HG03460 (cell line): Measurements from ENCODE around the gene CR1L.
"Not testable (repeated sequence)": the region's sequence is repeated elsewhere in the genome, so short reads cannot be mapped to it uniquely, and the experiment has no call there.

Experiments
- ATAC-seq: cut with Tn5 transposase; IDR thresholded peaks from one replicate; pipeline ENCODE4 v1.9.1; 2021; ENCODE audit not compliant: unreplicated experiment

The CR1L gene

DNA sequence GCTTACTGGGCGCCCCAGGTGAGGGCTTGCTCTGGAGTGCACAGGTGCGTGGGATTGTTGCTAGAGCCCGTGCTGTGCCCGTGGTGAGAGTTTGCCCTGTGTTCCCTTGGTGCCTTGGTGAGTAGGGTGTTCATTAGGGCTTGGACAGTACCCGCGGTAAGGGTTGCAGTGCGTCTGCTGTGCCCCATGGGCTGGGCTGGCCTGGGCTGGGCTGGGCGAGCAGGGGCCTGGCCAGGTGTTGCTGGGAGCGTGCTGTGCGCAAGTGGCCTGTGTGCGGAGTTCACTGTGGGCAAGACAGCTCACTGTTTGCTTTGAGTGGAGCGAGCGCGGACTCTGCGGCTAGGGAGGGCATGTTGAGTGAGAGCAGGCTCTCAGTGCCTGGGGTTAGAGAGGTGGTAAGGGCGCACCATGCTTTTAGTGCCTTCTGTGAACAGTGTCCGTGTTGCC, 725 bp downstream of the CR1L start:
- no peak for ATAC-seq

DNA sequence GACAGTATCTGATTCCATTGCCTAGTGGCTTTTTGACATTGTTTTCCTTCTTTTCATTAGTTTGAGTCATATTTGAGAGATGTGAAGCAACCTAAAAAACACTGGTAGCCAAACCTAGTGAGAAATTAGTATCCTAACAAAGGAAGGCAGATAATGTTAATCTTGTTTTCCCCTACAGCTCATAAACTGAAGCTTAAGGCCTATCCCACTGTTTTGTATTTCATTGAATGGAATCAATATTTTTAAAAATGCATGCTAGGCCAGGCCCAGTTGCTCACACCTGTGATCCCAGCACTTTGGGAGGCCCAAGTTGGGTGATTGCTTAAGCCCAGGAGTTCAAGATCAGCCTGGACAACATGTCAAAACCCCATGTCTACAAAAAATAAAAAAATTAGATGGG, 1.2 kb downstream of the CR1L start:
- ATAC-seq = no peak

DNA sequence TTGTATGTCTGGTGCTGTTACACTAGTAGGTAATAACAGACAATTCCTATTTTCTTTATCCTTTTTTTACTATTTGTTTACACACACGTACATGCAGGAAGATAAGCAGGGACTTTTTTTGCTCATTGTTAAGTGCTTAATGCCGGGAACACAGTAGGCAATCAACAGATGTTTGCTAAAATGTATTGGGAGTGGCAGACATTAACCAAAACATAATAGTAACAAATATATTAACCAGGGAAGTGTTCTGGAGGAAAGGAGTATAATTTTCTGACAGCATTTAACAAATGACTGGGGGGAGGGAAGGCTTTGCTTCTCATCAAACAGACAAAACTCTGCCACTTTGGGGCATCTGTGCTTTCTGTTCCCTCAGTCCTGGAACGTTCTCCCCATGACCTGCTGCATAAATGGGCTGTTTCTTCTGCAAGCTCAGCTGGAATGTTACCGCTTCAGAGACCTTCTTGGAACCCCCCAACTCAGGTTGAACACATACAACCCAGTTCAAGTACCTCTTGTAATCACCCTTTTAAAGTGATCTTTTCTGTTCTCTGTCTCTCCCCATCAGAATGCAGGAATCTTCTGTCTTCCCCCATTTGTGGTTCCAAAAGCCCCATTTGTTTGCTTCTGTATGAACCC, 2.1 kb downstream of the CR1L start:
- ATAC-seq = no peak

DNA sequence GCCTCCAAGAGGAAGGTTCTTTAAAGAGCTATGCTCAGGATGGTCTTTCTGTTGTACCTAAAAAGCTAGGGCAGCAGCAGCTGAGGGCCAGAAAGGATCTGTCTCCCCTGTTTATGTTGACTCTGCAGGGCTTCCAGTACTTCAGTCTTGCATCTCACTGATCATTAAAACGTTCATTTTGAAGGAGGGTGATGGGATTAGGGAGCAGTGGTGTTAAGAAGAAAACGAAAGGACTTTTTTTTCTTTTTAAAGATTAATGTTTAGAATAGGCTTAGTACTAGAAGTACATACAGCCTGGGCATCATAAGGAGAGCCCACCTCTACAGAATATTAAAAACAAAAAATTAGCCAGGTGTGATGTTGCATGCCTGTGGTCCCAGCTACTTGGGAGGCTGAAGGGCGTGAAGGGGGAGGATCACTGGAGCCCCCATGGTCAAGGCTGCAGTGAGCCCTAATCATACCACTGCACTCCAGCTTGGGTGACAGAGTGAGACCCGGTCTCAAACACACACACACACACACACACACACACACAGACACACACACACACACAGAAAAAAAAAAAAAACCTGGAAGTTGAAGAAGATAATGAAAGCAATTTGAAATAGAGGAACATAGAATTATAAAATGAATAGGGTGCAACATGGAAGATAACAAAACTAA, 2.9 kb downstream of the CR1L start:
- no peak for ATAC-seq

- ATAC-seq = no peak
Observed at GRCh38 chr1:207648334-207649209, 3.6 kb downstream of the CR1L start.

DNA sequence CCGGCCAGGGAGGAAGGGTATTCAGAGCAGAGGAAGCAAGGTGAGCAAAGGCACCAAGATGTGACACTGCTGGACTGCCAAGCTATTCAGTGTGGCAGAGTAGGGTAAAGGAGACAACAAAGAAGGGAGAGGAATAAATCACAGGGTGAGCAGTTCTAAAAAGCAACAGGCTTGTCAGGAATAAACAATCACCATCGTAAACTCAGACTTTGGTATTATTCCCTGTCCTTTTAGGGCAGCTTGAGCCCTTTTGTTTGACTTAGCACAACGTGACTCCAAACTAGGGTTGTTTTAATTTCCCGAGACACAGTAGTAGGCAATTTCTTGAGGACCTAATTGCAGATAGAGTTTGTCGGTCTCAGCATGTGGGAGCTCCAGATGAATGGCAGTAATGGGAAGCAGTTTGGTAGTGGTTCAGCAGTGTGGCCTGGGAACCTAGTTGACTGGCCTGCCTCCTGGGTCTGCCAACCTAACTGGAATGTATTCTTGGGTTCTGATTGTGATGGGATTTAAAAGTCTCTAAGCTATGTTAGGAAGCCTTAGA, 4.3 kb downstream of the CR1L start:
- no peak for ATAC-seq

DNA sequence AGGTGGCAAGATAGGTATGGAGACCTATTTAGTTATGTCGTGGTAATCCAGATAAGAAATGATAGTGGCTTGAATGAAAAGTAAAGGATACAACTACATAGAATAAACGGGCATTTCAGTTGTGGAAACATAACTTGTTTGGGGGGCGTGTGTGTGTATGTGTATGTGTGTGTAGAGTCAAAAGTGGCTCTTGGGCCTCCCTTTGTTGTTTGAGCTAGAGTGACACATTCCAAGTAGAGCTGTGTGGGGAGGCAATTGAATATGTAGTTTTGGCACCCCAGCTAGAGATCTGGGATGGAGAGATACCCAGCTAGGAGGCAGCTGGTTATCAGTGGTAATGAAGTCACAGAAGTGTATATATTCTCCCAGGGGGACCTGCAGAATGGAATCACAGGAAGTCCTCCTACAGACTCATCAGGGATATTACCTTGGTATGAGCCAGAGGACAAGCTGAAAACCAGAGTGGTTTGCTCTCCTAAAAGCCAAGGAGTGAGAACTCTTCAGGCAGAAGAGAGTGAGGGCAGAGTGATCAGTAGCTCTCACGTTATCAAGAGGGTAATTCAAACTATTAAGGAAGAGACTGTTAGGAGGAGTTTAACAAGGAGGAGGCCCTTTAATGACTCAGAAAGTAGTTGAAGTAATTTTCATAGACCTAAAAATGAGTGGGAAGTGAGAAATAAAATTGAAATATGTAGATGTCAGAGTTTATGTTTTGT, 5.1 kb downstream of the CR1L start:
- no peak for ATAC-seq

DNA sequence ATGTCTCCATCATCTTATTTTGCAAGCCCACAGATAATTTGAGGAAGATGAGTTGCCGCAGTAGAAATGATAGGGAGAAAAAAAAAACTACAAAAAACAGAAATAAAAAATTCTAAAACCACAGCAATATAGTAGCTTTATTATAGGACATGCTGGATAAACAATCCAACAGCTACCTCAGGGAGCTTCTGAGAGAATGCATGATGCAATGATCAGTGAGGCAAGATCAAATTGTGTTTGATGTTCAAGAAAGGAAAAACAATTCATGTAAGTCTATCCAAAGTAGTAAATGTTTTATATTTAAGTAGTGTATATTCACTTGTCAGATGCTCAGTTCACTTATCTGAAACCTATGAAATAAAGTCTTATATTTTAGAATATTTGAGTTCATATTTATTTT, 6.7 kb downstream of the CR1L start:
- ATAC-seq = no peak

DNA sequence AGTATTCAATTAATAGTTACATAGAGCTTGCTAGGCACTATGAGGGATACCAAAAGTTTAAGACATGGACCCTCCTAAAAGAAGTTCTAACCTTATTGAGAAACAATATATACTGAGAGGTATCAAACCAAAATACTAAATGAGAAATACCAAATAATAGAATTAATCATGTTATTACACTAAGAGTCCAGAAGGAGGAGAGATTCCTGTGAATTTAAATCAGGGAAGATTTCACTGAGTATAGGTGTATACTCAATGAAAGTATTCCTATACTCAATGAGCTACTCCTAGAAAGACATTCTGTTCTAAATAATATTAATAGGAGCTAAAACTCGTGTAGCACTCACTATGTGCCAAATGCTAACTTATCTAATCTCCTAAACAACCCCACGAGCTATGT, 9.4 kb downstream of the CR1L start:
- no peak for ATAC-seq

DNA sequence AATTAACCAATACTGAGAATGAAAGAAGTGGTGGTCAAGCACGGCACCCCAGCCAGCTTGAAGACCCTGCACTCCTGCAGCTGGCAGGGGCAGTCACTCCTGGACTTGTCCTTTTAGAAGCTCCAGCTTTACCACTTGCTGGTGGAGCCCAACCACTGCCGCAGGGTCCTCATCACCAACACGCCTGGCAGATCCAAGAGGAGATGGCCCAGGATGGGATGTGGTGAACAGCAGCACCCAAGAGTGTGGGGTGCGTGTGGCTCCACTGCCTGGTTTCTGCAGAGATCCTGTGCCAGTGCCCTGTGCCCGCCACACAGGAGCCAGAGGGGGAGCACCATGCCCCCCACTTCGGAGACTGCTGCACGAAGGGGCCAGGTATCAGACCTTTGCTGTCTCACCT, 13.5 kb downstream of the CR1L start:
- ATAC-seq = no peak

DNA sequence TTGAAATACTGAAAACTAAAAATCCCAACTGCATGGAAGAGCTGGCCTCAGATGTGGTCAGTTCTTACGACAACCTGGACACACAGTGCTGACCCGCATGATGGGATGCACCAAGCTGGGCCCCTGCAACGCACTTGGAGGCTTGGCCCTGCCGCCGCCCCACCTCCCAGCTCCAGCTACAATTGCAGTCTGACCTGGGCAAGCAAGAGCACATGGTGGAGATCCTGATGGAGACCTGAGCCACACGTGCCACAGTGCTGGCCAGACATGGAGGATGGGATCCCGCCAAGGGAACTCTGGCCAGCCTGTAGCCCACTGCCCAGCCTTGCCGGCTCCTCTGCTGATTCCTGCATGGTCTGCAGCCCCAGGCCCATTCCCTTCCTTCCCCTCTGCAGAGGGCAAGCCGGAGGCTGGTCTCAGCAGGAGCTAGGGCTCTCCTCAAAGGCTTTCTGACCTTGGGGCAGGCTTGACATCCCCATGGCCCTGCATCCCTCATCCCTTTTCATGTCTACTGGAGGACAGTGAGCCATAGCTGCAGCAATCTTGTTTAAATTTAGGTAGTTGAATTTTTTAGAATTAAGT, 14.1 kb downstream of the CR1L start:
- no peak for ATAC-seq

GRCh38 chr1:207659545-207660153, 14.7 kb downstream of the CR1L start:
- ATAC-seq = no peak

GRCh38 chr1:207661420-207661819, 16.5 kb downstream of the CR1L start:
- not testable (repeated sequence) for ATAC-seq

- no peak for ATAC-seq
Observed at GRCh38 chr1:207666342-207666741, 21.4 kb downstream of the CR1L start.

DNA sequence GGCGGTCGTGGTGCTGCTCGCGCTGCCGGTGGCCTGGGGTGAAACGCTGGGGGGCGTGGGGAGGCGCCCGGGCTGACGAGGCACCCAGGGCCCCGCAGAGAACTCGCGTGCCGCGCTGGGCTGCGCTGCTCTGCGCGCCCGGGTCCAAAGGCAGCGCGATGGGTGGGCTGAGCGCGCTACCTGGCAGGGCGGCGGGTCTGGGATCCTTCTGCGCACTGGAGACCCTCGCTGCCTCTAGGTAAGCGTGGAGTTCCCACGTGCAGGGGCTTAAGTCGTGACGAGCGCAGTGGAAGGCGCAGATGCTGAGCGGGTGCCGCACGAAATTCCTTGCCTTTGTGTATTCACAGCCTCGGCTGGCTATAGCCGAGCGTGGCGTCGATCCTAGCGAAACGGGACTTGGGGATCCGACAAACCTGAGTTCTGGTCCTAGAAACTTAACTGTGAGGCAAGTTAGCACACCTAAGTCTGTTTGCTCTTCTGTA, 24.6 kb downstream of the CR1L start:
- no peak for ATAC-seq

DNA sequence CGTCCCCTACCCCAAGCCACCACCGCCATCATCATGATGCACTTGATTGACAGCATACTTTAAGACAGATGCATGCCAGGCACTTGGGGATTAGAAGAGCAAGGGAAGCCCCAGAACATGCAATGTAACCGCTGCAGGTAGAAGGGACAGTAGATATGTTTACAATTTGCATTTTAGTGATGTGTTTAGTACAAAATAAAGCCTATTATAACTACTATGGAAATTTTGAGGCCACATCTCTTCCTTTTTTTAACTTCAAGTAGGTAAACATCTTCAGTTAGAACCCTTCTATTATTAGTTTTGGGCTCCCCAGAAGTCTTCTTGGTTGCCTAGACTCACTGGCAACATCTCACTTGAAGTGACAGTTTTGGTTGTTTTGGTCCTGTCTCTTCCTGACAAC, 25.3 kb downstream of the CR1L start:
- ATAC-seq = no peak

DNA sequence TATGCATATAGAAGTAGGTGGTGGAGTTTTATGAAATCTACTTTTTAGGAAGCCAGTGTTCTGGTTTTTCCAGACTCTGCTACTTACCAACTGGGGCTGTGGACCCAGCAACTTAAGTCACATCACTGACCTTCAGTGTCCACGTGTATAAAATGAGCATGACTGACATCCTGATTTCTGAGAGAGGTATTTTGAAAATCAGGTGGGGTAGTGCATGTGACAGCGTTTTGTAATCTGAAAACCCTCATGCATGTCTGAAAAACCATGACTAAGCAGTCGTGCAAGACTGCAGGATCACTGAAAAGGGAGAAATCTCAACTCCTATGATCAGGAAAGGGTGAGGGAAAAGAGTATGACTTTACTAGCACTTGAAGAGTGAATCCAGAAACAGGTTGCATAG, 26.1 kb downstream of the CR1L start:
- no peak for ATAC-seq

- ATAC-seq = no peak
Observed at GRCh38 chr1:207672522-207673130, 27.7 kb downstream of the CR1L start.

- no peak for ATAC-seq
Observed at GRCh38 chr1:207673399-207673798, 28.5 kb downstream of the CR1L start.

DNA sequence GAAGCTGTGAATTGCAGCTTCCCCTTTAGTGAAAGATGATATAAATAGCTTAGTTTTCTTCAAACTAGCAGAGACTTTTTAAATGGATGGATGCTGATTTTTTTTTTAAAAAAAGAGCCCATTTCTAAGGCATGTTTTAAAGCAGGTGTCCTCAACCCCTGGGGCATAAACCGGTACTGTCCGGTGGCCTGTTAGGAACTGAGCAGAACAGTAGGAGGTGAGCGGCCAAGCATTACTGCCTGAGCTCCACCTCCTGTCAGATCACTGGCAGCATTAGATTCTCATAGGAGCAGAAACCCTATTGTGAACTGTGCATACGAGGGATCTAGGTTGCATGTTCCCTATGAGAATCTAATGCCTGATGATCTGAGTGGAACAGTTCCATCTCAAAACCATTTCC, 31.2 kb downstream of the CR1L start:
- no peak for ATAC-seq
